Stimulated activated CD8-positive, alpha-beta memory T cell treated with anti-CD3 and anti-CD28 coated beads, Interleukin-4, amount 100 ng/mL, for 48 hours (primary cell): ENCODE results near the gene ZNF274.
A peak's percentile ranks its signal among the peaks of the same experiment; 100 is the strongest.
"Not testable (repeated sequence)": the region's sequence is repeated elsewhere in the genome, so short reads cannot be mapped to it uniquely, and the experiment has no call there.

ENCODE experiments used
- DNase-seq: peaks from one replicate; pipeline ENCODE4 v3.0.0-alpha.2; 2020

ZNF274 gene

GRCh38 chr19:58212336-58213074, 29.6 kb downstream of the ZNF274 start:
- DNase-seq: no peak

DNA sequence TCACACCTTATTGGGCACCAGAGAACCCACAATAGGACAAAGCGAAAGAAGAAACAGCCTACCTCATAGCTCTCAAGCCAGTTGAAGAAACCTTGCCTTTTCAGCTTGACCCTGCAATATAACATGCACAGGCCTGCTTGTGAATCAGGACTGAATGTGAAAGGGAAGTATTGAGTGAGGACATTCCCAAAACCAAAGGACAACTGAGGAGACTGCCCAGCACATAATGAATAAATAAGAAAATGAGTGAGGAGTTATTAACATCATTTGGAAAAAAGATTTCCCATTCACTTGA, 30.2 kb downstream of the ZNF274 start:
- no peak for DNase-seq

- DNase-seq: no peak
Measured at GRCh38 chr19:58217069-58217481, 34.2 kb downstream of the ZNF274 start.

- no peak for DNase-seq
Measured at GRCh38 chr19:58217607-58218391, 34.9 kb downstream of the ZNF274 start.

DNA sequence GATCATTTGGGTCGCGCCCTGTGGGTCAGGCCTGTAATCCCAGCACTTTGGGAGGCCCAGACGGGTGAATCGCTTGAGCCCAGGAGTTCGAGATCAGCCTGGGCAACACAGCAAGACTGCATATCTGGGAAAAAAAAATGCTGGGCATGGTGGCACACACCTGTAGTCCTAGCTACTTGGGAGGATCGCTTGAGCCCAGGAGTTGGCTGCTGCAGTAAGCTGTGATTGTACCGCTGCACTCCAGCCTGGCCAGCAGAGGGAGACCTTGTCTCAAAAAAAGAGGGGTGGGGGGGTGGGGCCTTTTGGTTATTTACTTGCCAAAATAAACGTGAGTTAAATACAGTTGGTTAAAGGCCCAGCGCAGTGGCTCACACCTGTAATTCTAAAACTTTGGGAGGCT, 36.0 kb downstream of the ZNF274 start:
- peak; percentile 53 for DNase-seq

DNA sequence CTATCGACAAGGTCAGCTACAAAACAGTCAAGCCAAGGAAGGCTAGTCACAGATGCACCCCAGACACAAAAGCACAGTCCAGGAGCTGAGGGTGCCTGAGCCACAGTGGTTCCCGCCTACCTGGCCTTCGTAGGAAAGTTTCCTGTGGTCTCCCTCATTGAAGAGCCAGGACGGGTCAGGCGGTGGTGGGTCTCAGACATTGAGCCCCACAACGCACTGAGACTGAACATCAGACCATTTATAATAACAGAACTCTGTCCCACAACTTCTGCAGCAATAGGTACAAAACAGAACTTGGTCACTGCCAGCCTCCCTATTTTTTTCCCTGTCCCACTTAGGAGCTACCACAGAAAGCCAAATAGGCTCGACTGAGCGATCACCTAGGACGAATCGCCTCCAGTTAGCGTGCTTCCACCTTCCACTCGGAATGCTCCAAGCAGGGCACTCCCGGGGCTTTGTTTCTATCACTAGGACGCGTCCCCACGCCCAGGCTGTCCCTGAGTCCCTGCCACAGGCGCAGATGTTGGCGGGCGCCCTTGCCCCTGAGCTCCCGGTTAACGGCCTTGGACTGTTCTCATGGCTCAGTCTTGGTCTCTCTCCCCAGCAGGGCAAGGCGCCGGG, 45.2 kb downstream of the ZNF274 start:
- no peak for DNase-seq

GRCh38 chr19:58228585-58229254, 45.9 kb downstream of the ZNF274 start, which contains the start of gene ZNF544:
ZNF544 (plus strand) TSS chr19:58228914; CDS start chr19:58244024, 15,110 bp downstream.
- DNase-seq: peak; percentile 85

DNA sequence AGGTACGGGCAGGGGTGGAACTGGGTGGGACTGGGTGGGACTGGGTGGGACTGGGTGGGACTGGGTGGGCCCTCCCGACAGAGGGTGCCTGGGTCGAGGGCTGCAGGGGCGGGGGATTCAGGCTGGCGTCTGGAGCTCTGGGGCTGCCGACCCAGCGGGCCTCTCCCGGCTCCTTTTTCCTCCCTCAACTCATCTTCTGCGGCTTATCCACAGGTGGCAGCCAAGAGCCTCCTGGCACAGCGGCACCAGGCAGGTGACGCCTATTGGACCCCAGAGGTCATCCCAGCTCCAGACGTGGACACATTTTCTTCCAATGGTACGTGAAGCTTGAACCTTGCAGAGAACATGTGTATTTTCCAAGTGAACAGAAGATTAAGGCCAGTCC, 46.4 kb downstream of the ZNF274 start:
- DNase-seq: peak; percentile 40

DNA sequence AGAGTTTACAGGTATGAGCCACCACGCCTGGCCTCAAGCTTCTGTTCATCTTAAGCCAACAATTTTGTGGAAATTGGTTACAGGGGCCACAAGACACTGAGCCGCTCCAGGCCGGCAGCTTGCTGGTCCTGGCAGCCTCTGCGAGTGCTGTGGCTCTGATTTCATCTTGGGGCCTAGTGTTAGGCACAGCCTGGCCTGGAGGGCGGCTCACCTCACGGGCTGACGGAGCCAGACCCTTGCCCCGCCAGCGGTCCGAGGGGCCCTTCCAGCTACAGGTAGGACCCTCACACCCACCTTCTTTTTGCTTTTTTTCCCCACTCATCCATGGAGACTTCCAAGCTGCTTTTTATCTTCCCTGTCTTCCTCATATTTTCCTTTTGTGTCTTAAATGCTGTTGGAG, 54.5 kb downstream of the ZNF274 start:
- no peak for DNase-seq

DNA sequence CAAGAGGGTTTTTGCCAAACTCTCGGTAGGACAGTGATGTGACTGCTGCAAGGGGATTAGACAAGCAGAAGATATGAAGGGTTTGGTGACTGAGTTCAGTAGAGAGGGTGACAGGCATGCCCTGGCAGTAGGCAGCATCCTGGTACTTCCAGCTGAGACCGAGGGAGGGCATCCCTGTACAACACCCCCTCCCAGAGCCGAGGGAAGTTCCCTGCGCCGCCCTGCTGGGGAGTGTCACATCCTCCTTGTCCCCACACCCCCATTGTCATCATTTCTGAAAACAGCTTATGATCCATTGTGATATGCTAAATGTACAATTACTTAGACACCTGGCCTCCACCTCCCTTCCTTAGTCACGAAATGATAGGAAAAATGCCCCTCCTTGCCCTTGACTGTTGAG, 60.5 kb downstream of the ZNF274 start:
- DNase-seq: no peak

- DNase-seq: no peak
Measured at GRCh38 chr19:58248886-58249285, 66.0 kb downstream of the ZNF274 start.

DNA sequence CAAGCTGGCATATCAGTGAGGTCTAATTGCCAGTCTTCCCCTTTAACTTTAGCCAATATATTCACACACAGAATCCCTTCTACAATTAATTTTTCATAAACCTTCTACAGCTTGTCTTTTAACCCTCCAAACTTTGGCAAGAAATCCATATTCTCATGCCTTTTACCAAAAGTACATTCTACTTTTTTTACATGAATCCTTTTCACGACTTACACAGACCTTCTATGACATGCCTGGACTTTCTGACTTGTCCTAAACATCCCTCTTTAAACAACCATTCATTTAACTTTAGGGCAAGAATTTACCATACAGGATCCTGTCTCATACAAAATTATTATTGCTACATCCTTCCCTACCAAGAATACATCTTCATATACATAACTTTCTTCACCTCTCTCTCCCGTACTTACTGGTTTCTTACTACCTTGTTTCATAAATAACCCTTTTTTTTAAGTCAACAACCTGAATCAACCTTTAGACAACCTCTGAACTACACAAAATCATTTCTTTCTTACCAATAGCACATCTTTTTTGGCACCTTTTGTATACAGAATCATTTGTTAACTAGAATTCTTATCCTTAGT, 69.3 kb downstream of the ZNF274 start:
- no peak for DNase-seq

GRCh38 chr19:58258259-58258658, 75.4 kb downstream of the ZNF274 start:
- DNase-seq: not testable (repeated sequence)

DNA sequence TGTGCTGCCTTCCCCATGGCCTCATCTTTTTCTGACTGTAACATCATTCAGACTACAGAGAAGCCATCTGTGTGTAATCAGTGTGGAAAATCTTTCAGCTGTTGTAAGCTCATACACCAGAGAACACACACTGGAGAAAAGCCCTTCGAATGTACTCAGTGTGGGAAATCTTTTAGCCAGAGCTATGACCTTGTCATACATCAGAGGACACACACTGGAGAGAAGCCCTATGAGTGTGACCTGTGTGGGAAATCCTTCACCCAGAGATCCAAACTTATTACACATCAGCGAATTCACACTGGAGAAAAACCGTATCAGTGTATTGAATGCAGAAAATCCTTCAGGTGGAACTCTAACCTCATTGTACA, 78.7 kb downstream of the ZNF274 start:
- DNase-seq: no peak

- no peak for DNase-seq
Measured at GRCh38 chr19:58261968-58262921, 79.4 kb downstream of the ZNF274 start.

GRCh38 chr19:58262922-58263296, 80.0 kb downstream of the ZNF274 start:
- no peak for DNase-seq
